Activated CD4-positive, CD25-positive, alpha-beta regulatory T cell (primary cell): ENCODE measurements around the gene SDC1.
"Not testable (repeated sequence)": the region's sequence is repeated elsewhere in the genome, so short reads cannot be mapped to it uniquely, and the experiment has no call there.

Experiments
- DNase-seq, 4 experiments: peaks; one replicate each; lab custom pipeline; 2025; lab: John Stamatoyannopoulos, UW

SDC1 gene

DNA sequence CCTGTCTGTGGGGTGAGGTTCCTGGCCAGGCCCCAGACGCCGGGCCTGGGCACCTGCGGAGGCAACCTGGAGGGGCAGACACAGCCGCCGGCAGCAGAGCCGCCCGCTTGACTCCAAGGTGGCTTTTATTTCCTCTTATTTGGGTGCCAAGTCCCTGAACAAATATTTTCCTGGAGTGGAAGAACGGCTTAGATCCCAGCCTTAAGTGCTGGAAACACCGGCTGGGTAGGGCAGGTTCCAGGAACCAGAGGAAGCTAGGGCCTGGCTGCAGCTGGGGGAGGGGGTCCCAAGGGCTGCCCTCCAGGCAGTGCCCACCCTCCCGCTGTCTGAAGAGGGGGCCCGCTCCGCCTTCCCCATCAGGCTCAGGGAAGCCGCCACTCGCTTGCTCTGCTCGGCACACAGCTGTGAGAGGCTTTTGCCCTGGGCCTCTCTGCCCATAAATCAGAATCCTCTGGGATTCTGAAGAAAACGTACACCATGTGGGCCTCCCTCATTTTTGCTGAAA lies 28.2 kb downstream of the SDC1 start:
- DNase-seq = no peak

DNA sequence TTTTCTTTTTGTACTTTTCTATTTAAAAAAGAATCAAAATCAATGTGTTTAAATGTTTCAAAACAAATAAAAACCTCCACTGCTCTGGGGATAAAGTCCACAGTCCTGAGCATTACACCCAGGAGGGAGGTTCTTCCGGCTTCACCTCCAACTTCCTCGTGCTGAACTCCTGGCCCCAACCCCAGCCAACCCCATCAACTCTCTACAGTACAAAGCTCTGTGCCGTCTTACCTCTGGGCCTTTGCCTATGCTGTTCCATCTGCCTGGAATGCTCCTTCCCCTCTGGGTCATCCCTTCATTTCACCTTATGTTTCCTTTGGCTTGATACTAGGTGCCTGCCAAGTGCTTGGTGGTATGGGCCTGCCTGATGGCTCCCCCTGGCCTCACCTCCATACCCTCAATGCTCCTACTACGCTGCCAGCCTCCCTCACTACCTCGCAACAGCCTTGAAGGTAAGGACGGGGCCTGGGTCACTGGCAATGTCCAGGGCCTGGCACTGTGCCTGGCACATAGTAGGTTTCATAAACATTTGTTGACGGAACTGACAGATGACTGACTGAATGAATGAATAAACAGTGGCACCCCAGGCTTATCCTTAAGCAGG lies 28.8 kb downstream of the SDC1 start:
- DNase-seq = no peak

DNA sequence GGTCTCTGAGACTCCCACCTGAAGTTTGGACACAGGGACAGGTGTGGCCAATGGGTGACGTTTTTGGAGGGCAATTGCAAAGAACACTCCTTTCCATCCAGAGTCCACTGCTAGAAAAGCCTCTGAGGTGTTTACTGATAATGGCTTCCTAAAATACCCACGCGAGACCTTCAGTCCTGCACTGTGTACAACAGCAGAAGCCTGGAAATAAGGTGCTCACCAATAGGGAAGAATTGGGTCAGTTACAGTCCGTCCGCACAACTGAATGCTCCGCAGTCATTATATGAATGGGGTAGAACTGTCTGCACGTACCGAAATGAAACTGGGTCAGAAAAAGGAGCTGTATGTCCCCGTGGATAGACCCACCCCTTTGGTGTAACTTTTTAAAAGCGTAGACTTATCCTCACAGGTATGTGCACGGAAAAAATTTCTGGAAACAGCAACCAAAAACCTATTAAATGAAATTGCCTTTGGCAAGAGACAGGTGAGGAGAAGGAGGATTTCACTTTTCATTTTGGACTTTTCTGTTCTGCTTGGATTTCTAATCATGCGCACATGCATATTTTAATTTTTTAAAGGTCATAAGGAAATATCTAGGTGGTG lies 29.4 kb downstream of the SDC1 start:
- no peak for DNase-seq

DNA sequence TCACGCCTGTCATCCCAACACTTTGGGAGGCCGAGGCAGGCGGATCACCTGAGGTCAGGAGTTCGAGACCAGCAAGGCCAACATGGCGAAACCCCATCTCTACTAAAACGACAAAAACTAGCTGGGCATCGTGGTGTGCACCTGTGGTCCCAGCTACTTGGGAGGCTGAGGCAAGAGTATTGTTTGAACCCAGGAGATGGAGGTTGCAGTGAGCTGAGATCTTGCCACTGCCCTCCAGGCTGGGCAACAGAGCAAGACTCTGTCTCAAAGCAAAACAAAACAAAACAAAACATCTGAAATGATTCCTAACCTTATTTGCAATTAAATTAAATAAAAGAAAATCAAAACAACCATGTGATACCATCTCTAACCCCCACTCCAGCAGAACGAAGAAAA lies 29.9 kb downstream of the SDC1 start:
- DNase-seq = not testable (repeated sequence)

GRCh38 chr2:20194097-20195015 lies 30.6 kb downstream of the SDC1 start:
- DNase-seq = no peak

- DNase-seq = no peak
These were observed 31.7 kb downstream of the SDC1 start for GRCh38 chr2:20193185-20193584.

DNA sequence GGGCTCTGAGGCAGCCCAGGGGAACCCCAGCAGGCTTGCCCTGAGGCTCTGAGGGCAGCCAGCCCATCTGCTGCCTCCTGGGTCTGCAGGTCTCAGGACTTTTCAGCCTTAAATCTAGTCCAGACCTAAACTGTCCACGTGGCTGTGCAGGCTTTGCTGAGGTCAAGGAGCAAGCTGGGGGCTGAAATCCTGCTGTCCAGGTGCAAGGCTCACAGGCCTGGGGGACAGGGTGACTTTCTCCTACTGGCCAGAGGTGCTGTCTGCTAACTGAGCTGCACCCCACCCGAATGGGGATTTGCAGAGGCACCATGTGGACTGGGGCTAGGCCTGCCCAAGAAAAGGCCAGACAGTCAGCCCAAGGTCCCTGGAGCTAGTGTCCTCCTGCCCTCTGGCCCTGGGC lies 32.1 kb downstream of the SDC1 start:
- no peak for DNase-seq

- no peak for DNase-seq
These were observed 33.0 kb downstream of the SDC1 start for GRCh38 chr2:20191714-20192569.

DNA sequence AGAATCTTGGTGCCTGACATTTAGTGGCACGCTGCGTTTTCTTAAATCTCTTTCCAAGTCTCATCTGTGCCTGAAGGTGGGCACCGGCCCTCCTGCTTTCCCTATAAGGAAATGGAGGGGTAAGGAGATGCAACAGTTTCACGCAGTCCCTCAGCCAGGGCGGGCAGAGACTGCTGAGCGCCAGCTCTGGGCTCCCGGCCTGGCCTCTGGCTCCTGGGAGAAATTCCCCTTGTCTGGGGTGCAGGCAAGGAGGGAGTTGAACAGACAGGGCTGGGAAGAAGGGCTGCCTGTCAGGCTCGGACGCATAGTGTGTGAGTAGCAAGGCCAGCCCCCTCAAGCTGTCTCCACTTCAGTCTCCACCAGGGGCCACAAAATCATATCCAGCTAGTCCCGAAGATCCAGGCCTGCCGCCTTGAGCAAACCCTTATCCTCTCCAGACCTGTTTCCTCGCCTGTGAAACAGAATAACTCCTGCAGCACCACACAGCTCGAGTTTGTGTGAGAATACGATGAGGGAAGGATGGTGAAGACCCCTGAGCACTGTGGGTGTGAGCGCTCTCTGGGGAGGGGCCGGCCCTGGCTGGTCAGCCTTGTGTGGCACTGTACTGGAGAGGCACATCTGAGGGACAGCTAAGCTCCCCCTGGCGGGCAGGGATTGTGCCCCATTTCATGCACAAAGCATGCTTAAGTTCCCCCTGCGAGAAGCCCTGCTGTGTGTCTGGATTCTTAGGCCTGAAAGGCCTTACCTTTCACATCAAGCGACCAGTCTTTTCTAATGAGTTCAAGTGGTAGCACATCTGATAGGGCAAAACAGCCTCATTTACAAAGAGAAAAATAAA lies 33.8 kb downstream of the SDC1 start:
- no peak for DNase-seq

- no peak for DNase-seq
These were observed 34.8 kb downstream of the SDC1 start for GRCh38 chr2:20190170-20190569.

DNA sequence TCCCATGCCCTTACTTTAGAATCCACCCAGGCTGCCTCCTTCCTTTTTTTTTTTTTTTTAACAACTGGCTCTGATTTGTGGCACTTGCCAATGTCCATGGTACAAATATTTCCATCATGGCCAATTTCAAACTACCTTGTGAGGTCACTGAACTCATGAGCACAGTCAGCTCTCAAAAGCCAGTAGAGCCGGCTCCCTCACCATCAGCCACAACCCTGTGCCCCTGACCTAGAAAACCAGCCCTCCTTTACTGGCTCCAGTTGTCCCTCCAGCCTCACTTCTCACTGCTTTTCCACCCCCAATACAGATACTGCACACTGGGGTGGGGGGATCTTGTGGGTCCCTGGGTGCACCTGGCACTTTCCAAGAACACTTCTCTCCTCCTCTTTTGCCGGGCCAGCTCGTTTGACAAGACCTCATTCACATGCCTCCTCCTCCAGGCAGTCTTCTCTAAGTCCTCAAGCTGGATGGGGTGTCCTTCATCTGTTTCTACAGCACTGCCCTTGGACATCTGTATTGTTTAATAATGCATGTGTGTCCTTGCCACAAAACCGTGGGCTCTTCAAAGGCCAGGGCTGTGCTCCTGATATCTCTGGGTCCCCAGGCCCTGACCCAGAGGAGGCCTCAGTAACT lies 35.5 kb downstream of the SDC1 start:
- DNase-seq = no peak

GRCh38 chr2:20188851-20189250 lies 36.1 kb downstream of the SDC1 start:
- DNase-seq = no peak

DNA sequence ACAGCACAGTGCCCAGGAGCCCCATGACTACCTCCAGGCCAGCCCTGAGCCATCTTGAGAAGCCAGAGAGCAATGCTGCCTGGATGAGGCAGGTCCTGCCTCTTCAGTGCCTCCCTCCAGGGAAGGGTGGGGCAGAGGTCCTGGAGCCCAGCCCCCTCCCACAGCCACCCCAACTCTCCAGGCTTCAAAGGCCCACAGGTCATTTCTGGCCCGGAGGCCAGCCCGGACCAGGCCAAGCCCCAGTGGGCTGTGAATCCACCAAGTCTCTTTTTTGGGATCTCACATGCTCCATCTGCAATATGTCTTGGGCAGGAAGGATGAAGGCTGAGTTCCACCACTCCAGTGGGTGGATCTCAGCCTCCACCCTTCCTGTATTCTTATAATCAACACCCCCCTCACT lies 36.7 kb downstream of the SDC1 start:
- DNase-seq = no peak

GRCh38 chr2:20187331-20187730 lies 37.6 kb downstream of the SDC1 start:
- DNase-seq = no peak

GRCh38 chr2:20186855-20187187 lies 38.1 kb downstream of the SDC1 start:
- DNase-seq = no peak

DNA sequence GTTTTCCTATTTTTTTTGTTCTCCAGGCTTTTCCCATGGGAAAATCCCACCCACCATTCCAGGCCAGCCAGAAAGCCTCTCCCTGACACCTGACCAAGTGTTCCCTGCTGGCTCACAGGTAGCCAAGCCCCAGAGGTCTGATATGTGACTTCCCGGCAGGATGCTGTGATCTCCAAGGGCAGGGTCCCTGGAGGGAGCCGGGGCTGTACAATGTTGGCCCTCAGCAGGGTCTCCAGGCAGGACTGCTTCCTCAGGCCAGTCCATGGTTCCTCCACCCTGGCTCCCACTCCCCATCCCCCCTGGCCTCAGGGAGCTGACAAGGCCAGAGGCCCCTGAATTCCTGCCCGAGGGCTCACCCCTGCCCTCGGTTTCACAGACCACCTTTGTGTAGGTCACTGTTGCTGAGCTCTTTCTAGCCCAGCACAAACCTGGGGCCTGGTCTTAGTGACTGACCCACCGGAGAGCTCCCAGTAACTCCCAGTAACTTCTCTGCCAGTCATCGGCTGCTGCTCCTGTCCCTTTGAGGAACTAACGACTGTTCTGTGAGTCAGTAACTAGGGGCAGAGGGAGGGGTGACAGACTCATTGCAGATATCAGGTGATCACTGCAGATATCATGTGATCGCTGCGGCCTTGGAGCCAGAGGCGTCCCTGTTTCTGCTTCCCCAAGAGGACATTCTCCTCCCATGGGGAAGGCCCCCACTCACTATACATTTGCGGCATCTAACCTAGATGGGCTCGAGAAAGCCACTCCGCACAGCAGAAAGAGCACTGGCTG lies 38.7 kb downstream of the SDC1 start:
- no peak for DNase-seq

DNA sequence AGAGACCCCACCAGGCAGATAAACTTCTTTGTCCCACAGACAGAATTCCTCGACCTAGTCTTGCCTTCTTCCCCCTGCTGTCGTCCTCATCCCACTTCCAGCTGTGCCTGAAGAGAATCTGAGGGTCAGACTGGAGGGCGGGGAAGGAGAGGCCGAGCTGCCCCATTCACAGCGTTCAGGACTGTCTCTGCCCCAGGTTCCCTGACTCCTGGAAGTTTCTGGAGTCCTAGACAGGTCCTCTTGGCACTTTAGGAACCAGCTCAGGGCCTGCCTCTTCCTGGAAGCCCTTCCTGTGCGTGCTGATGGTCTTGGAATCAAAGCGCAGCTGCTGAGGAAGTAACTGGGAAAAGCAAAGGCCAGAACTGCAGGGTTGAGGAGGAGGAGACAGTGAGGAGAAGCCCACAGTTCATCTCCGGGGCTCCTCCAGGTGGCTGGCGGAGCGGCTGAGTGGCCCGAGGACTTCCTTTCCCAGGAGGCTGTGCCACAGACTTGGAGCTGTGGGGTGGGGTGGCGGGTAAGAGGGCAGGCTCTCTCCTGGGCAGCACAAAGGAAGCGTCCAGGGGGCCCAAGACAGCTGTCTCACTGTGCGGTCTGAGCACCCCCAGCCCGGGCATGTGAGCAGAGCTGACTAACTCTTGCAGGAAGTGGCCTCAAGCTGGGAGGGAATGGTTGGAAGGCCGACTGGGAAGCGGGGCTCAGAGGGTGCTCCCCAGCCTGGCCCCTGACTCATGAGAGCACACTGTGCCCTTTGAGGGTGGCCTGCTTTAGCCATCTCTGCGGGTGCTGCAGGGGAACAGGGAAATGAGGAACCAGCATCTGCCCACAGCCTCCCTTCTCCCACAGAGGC lies 39.5 kb downstream of the SDC1 start:
- no peak for DNase-seq

- DNase-seq = no peak
These were observed 40.6 kb downstream of the SDC1 start for GRCh38 chr2:20184067-20184938.
